GM06990 (cell line): ENCODE results near the gene MAGEA11.
"Not testable (repeated sequence)": the region's sequence is repeated elsewhere in the genome, so short reads cannot be mapped to it uniquely, and the experiment has no call there.

Experiments used
- DNase-seq: peaks from one replicate; pipeline ENCODE4 v3.0.0-alpha.2; 2011; ENCODE audit not compliant: insufficient read length; ENCODE audit errors: extremely low read depth
- H3K27me3 ChIP-seq: replicated peaks from 2 replicates; pipeline ENCODE4 v1.6.0; 2011; ENCODE audit warnings: low read length; ENCODE audit not compliant: control insufficient read depth, insufficient read depth
- H3K36me3 ChIP-seq: 2 replicates; pipeline ENCODE4 v1.5.1; 2011; ENCODE audit warnings: low read length; ENCODE audit not compliant: control insufficient read depth, insufficient read depth
- H3K4me3 ChIP-seq: replicated peaks from 2 replicates; pipeline ENCODE4 v1.5.1; 2011; ENCODE audit warnings: low read depth, mild to moderate bottlenecking, control low read depth, low read length
- TF ChIP-seq, protein P1 (sequence below): IDR thresholded peaks from 2 replicates; pipeline ENCODE4 v1.5.1; 2011; ENCODE audit warnings: low read length, control low read depth, mild to moderate bottlenecking, inconsistent platforms; ENCODE audit not compliant: insufficient read depth, poor library complexity, severe bottlenecking

MAGEA11 gene

DNA sequence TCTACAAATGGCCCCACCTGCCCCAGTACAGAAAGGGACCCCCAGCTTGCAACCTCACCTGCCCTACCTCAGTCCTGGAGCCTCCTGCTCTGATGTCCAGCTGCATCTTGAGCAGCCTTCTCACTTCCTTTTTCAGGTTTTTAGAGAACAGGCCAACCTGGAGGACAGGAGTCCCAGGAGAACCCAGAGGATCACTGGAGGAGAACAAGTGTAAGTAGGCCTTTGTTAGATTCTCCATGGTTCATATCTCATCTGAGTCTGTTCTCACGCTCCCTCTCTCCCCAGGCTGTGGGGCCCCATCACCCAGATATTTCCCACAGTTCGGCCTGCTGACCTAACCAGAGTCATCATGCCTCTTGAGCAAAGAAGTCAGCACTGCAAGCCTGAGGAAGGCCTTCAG lies 3.6 kb downstream of the MAGEA11 start:
- Histone ChIP-seq H3K36me3 (no peaks in the 10 kb centered on the region), H3K4me3 (no peak overlapping the region), H3K27me3 (no peaks in the 10 kb centered on the region)
- TF ChIP-seq, protein P1, sequence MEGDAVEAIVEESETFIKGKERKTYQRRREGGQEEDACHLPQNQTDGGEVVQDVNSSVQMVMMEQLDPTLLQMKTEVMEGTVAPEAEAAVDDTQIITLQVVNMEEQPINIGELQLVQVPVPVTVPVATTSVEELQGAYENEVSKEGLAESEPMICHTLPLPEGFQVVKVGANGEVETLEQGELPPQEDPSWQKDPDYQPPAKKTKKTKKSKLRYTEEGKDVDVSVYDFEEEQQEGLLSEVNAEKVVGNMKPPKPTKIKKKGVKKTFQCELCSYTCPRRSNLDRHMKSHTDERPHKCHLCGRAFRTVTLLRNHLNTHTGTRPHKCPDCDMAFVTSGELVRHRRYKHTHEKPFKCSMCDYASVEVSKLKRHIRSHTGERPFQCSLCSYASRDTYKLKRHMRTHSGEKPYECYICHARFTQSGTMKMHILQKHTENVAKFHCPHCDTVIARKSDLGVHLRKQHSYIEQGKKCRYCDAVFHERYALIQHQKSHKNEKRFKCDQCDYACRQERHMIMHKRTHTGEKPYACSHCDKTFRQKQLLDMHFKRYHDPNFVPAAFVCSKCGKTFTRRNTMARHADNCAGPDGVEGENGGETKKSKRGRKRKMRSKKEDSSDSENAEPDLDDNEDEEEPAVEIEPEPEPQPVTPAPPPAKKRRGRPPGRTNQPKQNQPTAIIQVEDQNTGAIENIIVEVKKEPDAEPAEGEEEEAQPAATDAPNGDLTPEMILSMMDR, result no peak
- peak; percentile 44 for DNase-seq

DNA sequence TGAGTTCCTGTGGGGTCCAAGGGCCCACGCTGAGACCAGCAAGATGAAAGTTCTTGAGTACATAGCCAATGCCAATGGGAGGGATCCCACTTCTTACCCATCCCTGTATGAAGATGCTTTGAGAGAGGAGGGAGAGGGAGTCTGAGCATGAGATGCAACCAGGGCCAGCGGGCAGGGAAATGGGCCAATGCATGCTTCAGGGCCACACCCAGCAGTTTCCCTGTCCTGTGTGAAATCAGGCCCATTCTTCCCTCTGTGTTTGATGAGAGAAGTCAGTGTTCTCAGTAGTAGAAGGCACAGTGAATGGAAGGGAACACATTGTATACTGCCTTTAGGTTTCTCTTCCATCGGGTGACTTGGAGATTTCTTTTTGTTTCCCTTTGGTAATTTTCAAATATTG lies 4.8 kb downstream of the MAGEA11 start:
- no peaks in the 10 kb centered on the region for H3K27me3 ChIP-seq
- TF ChIP-seq, protein P1, result no peak
- no peak for DNase-seq
- no peak overlapping the region for H3K4me3 ChIP-seq
- no peaks in the 10 kb centered on the region for H3K36me3 ChIP-seq

DNA sequence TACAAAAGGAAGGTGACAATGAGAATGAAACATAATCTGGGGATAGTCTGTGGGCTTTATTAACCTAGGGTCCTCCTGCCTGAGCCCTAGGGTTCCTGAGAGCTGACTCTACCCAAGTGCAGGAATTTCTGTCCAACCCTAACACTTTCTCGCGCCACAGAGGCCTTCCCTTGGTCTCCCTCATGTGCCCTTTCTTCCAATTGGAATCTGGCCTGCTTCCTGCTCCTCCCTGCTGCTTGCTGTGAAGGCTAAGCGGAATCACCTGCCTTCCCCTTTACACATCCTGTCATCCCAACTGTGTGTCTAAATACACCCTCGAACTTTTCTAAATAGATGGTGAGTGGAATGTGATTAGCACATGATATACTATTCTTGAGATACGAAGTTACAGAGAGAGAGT lies 5.9 kb downstream of the MAGEA11 start:
- DNase-seq, result no peak
- TF ChIP-seq, protein P1, result no peak
- Histone ChIP-seq H3K36me3 (no peaks in the 10 kb centered on the region), H3K27me3 (no peaks in the 10 kb centered on the region), H3K4me3 (no peak overlapping the region)

- DNase-seq, result no peak
- Histone ChIP-seq H3K36me3 (no peaks in the 10 kb centered on the region), H3K27me3 (no peaks in the 10 kb centered on the region), H3K4me3 (no peak overlapping the region)
- TF ChIP-seq, protein P1, result no peak
These were observed 6.9 kb downstream of the MAGEA11 start for GRCh38 chrX:149718757-149719156.

DNA sequence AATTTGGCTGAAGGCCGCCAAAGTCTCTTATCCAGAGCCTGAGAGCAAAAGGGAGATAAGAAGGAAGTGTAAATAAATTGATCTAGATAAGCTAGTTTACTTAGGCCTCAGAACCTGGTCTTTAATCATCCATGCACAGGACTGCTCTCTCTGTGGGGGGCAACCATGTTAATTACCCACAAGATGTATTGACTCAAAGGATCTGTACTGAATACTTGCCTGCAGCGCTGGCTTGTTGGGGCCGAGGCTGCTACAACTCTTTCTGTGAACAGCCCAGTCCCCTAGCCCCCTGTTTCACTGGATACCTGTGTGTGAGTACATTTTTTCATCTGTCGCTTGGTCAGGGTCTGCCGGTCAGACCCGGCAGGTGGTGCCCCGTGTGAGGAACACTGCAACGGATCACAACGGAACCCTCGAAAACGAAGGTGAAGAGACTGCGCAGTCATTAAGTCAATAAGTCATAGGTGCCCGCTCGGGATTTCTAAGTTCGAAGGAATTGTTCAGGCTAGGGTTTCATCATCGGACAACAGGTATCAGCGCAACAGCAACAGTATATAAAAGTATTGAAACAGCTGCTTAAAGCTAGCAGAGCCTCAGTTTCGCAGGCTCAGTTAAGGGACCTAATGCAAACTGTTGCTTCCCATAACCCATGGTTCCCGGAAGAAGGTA lies 8.3 kb downstream of the MAGEA11 start:
- no peak for DNase-seq
- H3K4me3 ChIP-seq, result no peak overlapping the region
- H3K36me3 ChIP-seq, result no peaks in the 10 kb centered on the region
- H3K27me3 ChIP-seq, result no peaks in the 10 kb centered on the region
- TF ChIP-seq, protein P1, result no peak

DNA sequence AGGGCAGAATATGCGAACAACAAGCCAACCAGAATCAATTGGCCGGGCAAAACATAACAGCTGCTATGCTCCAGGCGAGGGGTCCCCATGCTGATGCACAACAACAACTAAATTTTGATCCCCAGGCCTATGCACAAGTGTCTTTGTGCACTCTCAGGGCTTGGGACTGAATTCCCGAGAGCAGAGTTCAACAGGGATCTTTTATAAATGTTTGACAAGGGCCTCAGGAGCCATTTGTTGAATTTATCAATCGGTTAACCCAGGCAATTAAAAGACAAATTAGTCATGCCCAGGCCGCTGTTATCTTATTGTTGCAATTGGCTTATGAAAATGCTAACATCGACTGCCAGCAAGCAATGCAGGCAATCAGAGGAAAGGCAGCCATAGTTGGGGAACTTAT lies 9.4 kb downstream of the MAGEA11 start:
- H3K36me3 ChIP-seq, DNase-seq, H3K27me3 ChIP-seq, H3K4me3 ChIP-seq: not testable (repeated sequence)
